Panc1 (cell line): ENCODE data around the gene ZNRF3. TPM values are rescaled to one million over a fixed set of nuclear protein-coding genes. Genes with fewer than 3 reads are reported as not detected.

ENCODE experiments used
- ATAC-seq: fragments of 200-7000 bp; cut with Tn5 transposase; 2 replicates; pipeline ENCODE4 v1.9.1; 2020; ENCODE audit warnings: mild to moderate bottlenecking, moderate library complexity
- BruUV-seq: library from RNA; stranded (reverse); fragments of 400-500 nt; replicated peaks from 2 replicates; lab custom pipeline; 2021; lab: Mats Ljungman, UMichigan
- CTCF ChIA-PET: fragments of 300-600 bp; sonication (Branson Sonifier 250); formaldehyde crosslinking; loops from one replicate; lab custom pipeline; 2022; ENCODE audit warnings: antibody characterized with exemption; lab: Charles Lee
- POLR2A ChIA-PET: fragments of 300-600 bp; sonication (Branson Sonifier 250); formaldehyde crosslinking; loops from one replicate; lab custom pipeline; 2022; ENCODE audit warnings: antibody characterized with exemption; lab: Charles Lee
- DNase-seq: peaks from one replicate; pipeline ENCODE4 v3.0.0-alpha.2; 2010; ENCODE audit warnings: low read depth, low spot score
- H3K27ac ChIP-seq: 2 replicates; pipeline ENCODE4 v1.5.1; 2011; ENCODE audit warnings: mild to moderate bottlenecking, low read length, inconsistent platforms
- H3K27me3 ChIP-seq: fragments of 200-500 bp; sonication (Bioruptor generic); 2 replicates; pipeline ENCODE4 v1.6.0; 2014; ENCODE audit warnings: low read length, inconsistent platforms; ENCODE audit not compliant: control insufficient read depth, insufficient read depth
- H3K36me3 ChIP-seq: fragments of 200-500 bp; sonication (Bioruptor generic); 2 replicates; pipeline ENCODE4 v1.5.1; 2014; ENCODE audit warnings: inconsistent platforms, mild to moderate bottlenecking, low read length, moderate library complexity; ENCODE audit not compliant: control insufficient read depth, insufficient read depth
- H3K4me1 ChIP-seq: 2 replicates; pipeline ENCODE4 v1.5.1; 2011; ENCODE audit warnings: inconsistent platforms, mild to moderate bottlenecking, low read length, moderate library complexity; ENCODE audit not compliant: control insufficient read depth, insufficient read depth
- H3K4me3 ChIP-seq, 2 experiments: 2 replicates each; pipeline ENCODE4 v1.5.1; 2011 to 2012; ENCODE audit warnings: low read depth in 2 of 2, low read length in 2 of 2, mild to moderate bottlenecking in 2 of 2, inconsistent platforms in 1 of 2, moderate library complexity in 1 of 2
- H3K9me3 ChIP-seq: fragments of 200-500 bp; sonication (Bioruptor generic); 2 replicates; pipeline ENCODE4 v1.5.1; 2014; ENCODE audit warnings: low read depth, mild to moderate bottlenecking, inconsistent platforms, low read length, moderate library complexity; ENCODE audit not compliant: control insufficient read depth, insufficient read depth
- POLR2AphosphoS5 ChIP-seq: IDR thresholded peaks from 2 replicates; pipeline ENCODE4 v1.6.1; 2012; ENCODE audit warnings: mild to moderate bottlenecking, low read depth, low read length, moderate library complexity
- SIN3A ChIP-seq: IDR thresholded peaks from 2 replicates; pipeline ENCODE4 v1.6.1; 2012; ENCODE audit warnings: low read depth, mild to moderate bottlenecking, low read length, moderate library complexity, borderline replicate concordance; ENCODE audit not compliant: insufficient read depth
- TCF7L2 ChIP-seq: IDR thresholded peaks from 2 replicates; pipeline ENCODE4 v1.6.1; 2011; ENCODE audit warnings: mild to moderate bottlenecking, low read depth, low read length, inconsistent platforms
- in situ Hi-C: cut with HindIII; loops from 2 replicates; pipeline ENCODE4 v1.10.0; 2016; ENCODE audit warnings: low sequenced_read_pairs, low pct_unique_long_range_greater_than_20kb
- intact Hi-C: fragments of 100-400 bp; cut with micrococcal nuclease; formaldehyde crosslinking; loops from one replicate; pipeline ENCODE4 v1.10.0; 2022; ENCODE audit not compliant: unreplicated experiment
- total RNA-seq: library from RNA; stranded (reverse); gene quantifications from one replicate; pipeline ENCODE4 v1.2.1, GENCODE V29; 2021; ENCODE audit not compliant: unreplicated experiment
- TF ChIP-seq, protein P1 (sequence below): fragments of 450-650 bp; IDR thresholded peaks from 2 replicates; pipeline ENCODE4 v1.5.1; 2017; ENCODE audit warnings: mild to moderate bottlenecking
- TF ChIP-seq, protein P2 (sequence below), 2 experiments: IDR thresholded peaks; 2 replicates each; pipeline ENCODE4 v1.6.1; 2011 to 2012; ENCODE audit warnings: low read depth in 2 of 2, control low read depth in 1 of 2, low read length in 1 of 2, mild to moderate bottlenecking in 1 of 2, moderate library complexity in 1 of 2; ENCODE audit not compliant: insufficient read depth in 1 of 2

Gene ZNRF3
- total RNA-seq, 1 experiment from 2014 or later, result 7.3 TPM

DNA sequence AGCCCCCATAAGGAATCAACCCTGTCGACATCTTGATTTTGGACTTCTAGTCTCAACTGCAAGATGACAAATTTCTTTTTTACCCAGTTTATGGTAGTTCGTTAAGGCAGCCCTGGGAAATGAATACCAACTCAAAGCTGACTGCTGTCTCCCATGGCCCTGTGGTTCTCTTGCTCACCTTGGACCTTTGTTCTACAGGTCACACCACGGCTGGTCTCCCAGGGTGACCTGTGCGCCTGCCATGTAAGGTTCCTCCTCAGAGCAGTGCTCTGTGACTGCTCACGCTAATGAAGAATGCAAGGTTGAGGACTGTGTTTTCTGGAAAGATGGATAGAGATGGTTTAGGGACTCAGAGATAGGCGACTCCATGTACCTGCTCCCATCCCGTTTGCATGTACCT lies 68.2 kb downstream of the ZNRF3 start:
- Histone ChIP-seq H3K9me3 (peaks cover 5% of the 10 kb centered on the region; the same call in 1 of the 2 replicates), H3K27ac (no peak overlapping the region), H3K4me3 (no peak overlapping the region), H3K4me1 (no peaks in the 10 kb centered on the region), H3K27me3 (no peaks in the 10 kb centered on the region), H3K36me3 (no peaks in the 10 kb centered on the region)
- DNase-seq (no peak), ATAC-seq (no peak)
- intact Hi-C loops (loop anchor here (2.0 kb wide), 1 partner anchor 21 kb away; no protein-coding TSS in a partner anchor), in situ Hi-C loops (no loop called here)
- TF ChIP-seq, protein P1, sequence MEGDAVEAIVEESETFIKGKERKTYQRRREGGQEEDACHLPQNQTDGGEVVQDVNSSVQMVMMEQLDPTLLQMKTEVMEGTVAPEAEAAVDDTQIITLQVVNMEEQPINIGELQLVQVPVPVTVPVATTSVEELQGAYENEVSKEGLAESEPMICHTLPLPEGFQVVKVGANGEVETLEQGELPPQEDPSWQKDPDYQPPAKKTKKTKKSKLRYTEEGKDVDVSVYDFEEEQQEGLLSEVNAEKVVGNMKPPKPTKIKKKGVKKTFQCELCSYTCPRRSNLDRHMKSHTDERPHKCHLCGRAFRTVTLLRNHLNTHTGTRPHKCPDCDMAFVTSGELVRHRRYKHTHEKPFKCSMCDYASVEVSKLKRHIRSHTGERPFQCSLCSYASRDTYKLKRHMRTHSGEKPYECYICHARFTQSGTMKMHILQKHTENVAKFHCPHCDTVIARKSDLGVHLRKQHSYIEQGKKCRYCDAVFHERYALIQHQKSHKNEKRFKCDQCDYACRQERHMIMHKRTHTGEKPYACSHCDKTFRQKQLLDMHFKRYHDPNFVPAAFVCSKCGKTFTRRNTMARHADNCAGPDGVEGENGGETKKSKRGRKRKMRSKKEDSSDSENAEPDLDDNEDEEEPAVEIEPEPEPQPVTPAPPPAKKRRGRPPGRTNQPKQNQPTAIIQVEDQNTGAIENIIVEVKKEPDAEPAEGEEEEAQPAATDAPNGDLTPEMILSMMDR, result no peak
- no peak for TF ChIP-seq POLR2AphosphoS5
- TF ChIP-seq, protein P2, sequence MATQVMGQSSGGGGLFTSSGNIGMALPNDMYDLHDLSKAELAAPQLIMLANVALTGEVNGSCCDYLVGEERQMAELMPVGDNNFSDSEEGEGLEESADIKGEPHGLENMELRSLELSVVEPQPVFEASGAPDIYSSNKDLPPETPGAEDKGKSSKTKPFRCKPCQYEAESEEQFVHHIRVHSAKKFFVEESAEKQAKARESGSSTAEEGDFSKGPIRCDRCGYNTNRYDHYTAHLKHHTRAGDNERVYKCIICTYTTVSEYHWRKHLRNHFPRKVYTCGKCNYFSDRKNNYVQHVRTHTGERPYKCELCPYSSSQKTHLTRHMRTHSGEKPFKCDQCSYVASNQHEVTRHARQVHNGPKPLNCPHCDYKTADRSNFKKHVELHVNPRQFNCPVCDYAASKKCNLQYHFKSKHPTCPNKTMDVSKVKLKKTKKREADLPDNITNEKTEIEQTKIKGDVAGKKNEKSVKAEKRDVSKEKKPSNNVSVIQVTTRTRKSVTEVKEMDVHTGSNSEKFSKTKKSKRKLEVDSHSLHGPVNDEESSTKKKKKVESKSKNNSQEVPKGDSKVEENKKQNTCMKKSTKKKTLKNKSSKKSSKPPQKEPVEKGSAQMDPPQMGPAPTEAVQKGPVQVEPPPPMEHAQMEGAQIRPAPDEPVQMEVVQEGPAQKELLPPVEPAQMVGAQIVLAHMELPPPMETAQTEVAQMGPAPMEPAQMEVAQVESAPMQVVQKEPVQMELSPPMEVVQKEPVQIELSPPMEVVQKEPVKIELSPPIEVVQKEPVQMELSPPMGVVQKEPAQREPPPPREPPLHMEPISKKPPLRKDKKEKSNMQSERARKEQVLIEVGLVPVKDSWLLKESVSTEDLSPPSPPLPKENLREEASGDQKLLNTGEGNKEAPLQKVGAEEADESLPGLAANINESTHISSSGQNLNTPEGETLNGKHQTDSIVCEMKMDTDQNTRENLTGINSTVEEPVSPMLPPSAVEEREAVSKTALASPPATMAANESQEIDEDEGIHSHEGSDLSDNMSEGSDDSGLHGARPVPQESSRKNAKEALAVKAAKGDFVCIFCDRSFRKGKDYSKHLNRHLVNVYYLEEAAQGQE (IDR thresholded peaks at IDR 0.05; ENCODE audit: insufficient read depth in 1 of 2, low read depth in 2 of 2, low read length in 1 of 2), result no peak
- TF ChIP-seq SIN3A, result no peak
- TF ChIP-seq TCF7L2, result no peak
- ChIA-PET POLR2A (no interaction called here), CTCF (interaction anchor here (0.6 kb wide), 1 partner anchor 8 kb away, joined by 4 read pairs; no protein-coding TSS in a partner anchor)
- BruUV-seq, result no TSS peak

DNA sequence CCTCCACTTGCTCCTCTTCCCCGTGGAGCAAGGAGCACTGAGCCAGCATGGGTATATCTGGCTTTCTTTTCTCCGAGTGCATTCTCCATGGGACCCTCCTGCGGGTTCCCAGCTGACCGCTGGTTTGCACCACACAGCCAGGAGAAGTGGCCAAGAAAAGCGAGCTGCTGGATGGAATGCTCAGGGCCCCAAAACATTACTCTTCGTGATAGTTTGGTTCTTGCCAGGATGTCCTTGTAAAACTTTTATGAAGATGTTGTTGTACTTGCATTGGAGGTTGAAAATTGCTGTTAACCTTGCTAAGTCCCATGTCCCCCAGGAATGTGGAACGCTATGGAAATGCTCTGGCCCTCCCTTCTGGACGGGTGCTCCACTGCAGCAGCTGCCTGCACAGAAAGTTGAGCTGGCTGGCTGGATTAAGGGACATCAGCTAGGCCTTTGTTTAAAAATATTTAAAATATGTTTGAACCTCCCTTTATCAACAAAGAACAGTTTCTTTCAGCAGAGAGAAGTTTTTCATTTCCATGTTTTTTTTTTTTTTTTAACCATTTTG lies 68.7 kb downstream of the ZNRF3 start:
- Histone ChIP-seq H3K27me3 (no peaks in the 10 kb centered on the region), H3K4me3 (no peak overlapping the region), H3K4me1 (no peaks in the 10 kb centered on the region), H3K27ac (no peak overlapping the region), H3K9me3 (no peaks in the 10 kb centered on the region; the same call in 1 of the 2 replicates), H3K36me3 (no peaks in the 10 kb centered on the region)
- intact Hi-C loops, result loop anchor here (2.0 kb wide), 1 partner anchor 21 kb away; no protein-coding TSS in a partner anchor
- CTCF ChIA-PET, result interaction anchor here (0.6 kb wide), 1 partner anchor 8 kb away, joined by 4 read pairs; no protein-coding TSS in a partner anchor
- DNase-seq (no peak), ATAC-seq (no peak)
- in situ Hi-C loops, result no loop called here
- POLR2A ChIA-PET, result no interaction called here
- BruUV-seq, result no TSS peak
- no peak for TF ChIP-seq SIN3A
- TF ChIP-seq, protein P2 (IDR thresholded peaks at IDR 0.05; ENCODE audit: insufficient read depth in 1 of 2, low read depth in 2 of 2, low read length in 1 of 2), result no peak
- TF ChIP-seq, protein P1, result no peak; the same call in 1 of the 2 replicates
